GM12865 (cell line): Measurements from ENCODE around the gene NUP98.
"Not testable (repeated sequence)": the region's sequence is repeated elsewhere in the genome, so short reads cannot be mapped to it uniquely, and the experiment has no call there.

Experiments
- DNase-seq: peaks from one replicate; pipeline ENCODE4 v3.0.0; 2010; ENCODE audit warnings: low read depth
- H3K4me3 ChIP-seq: 2 replicates; pipeline ENCODE4 v1.5.1; 2011; ENCODE audit warnings: mild to moderate bottlenecking, low read depth, low read length, control low read depth
- TF ChIP-seq, protein P1 (sequence below): IDR thresholded peaks from 2 replicates; pipeline ENCODE4 v1.5.1; 2011; ENCODE audit warnings: low read length, control low read depth, low read depth, inconsistent platforms; ENCODE audit not compliant: insufficient read depth; ENCODE audit errors: missing control alignments

NUP98 gene

DNA sequence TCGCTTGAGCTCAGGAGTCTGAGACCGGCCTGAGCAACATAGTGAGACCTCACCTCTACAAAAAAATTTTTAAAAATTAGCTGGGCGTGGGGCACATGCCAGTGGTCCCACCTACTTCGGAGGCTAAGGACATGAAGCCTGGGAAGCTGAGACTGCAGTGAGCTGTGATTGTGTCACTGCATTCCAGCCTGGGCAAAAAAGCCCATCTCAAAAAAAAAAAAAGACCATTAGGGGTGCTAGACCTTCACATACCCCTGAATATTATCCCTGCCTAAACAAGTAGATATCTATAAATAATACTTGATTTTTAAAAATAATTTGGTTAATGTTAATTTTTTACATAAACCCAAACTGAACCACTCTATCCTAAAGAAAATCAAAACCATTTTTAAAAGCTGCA, 24.2 kb downstream of the NUP98 start:
- H3K4me3 ChIP-seq, result no peak overlapping the region
- TF ChIP-seq, protein P1, sequence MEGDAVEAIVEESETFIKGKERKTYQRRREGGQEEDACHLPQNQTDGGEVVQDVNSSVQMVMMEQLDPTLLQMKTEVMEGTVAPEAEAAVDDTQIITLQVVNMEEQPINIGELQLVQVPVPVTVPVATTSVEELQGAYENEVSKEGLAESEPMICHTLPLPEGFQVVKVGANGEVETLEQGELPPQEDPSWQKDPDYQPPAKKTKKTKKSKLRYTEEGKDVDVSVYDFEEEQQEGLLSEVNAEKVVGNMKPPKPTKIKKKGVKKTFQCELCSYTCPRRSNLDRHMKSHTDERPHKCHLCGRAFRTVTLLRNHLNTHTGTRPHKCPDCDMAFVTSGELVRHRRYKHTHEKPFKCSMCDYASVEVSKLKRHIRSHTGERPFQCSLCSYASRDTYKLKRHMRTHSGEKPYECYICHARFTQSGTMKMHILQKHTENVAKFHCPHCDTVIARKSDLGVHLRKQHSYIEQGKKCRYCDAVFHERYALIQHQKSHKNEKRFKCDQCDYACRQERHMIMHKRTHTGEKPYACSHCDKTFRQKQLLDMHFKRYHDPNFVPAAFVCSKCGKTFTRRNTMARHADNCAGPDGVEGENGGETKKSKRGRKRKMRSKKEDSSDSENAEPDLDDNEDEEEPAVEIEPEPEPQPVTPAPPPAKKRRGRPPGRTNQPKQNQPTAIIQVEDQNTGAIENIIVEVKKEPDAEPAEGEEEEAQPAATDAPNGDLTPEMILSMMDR, result no peak
- no peak for DNase-seq

DNA sequence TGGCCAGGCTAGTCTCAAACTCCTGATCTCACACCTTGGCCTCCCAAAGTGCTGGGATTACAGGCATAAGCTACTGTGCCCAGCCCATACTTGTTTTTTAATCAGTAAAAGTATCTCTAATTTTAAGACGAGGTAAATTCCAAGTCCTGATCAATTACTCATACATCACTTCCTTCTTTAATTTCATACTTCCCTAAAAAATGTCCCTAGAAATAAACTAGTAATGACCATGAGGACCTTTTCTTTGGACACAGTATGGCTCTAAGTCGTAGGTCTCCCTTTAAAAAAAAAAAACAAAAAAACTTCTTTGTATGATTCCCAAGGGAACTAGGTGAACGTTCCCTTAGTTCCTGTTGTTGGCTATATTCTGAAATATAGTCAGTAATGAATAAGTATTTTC, 29.8 kb downstream of the NUP98 start:
- TF ChIP-seq, protein P1, result no peak
- no peak for DNase-seq
- H3K4me3 ChIP-seq, result no peak overlapping the region

DNA sequence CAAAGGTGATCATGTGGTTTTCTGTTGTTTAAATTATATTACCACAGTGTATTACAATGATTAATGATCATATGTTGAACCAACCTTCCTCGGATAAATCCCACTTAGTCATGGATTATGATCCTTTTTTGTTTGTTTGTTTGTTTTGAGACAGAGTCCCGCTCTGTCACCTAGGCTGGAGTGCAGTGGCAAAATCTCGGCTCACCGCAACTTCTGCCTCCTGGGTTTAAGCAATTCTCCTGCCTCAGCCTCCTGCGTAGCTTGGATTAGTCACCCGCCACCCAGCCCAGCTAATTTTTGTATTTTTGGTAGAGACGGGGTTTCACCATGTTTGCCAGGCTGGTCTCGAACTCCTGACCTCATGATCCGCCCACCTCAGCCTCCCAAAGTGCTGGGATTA, 30.5 kb downstream of the NUP98 start:
- not testable (repeated sequence) for H3K4me3 ChIP-seq, DNase-seq

DNA sequence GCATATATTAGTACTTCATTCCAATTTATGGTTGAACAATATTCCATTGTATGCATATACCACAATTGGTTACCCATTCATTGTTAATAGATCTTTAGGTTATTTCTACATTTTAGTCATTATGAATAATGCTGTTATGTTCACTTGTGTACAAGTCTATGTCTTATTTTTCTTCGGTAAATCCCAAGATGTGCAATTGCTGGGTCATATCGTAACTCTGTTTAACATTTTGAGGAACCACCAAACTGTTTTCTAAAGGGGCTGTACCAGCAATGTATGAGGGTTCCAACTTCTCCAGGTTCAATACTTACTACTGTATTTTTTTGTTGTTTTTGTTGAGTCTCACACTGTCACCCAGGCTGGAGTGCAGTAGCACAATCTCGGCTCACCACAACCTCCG, 33.1 kb downstream of the NUP98 start:
- TF ChIP-seq, protein P1, result no peak
- no peak for DNase-seq
- H3K4me3 ChIP-seq, result no peak overlapping the region

DNA sequence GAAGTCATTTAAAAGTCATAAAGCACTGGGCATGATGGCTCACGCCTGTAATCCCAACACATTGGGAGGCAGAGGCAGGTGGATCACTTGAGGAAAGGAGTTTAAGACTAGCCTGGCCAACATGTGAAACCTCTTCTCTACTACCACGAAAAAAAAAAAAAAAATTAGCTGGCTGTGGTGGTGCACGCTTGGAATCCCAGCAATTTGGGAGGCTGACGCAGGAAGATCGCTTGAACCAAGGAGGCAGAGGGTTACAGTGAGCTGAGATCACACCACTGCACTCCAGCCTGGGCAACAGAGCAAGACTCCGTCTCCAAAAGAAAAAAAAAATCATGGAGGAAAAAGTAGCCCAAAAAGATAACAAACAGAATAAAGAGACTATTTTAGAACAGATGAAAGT, 42.2 kb downstream of the NUP98 start:
- TF ChIP-seq, protein P1, result no peak
- no peak for DNase-seq
- no peak overlapping the region for H3K4me3 ChIP-seq

DNA sequence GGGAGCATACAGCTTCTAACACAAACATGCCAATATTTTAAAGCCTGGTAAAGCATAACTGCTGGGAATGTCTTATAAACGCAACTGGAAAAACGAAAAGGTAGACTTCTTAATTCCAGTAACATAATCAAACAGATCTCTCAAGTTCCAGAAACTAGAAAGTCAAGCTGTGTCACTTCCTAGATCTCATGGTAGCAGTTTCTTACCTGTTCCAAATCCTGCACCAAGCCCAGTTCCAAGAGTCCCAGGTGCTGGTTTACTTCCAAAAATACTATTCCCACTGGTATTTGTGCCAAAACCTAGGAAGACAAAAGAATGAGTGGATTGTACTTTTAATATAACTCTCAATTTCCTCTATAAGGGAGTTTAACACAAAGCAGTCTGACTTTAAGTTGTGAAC, 44.2 kb downstream of the NUP98 start:
- DNase-seq, result no peak
- H3K4me3 ChIP-seq, result no peak overlapping the region
- TF ChIP-seq, protein P1, result no peak

DNA sequence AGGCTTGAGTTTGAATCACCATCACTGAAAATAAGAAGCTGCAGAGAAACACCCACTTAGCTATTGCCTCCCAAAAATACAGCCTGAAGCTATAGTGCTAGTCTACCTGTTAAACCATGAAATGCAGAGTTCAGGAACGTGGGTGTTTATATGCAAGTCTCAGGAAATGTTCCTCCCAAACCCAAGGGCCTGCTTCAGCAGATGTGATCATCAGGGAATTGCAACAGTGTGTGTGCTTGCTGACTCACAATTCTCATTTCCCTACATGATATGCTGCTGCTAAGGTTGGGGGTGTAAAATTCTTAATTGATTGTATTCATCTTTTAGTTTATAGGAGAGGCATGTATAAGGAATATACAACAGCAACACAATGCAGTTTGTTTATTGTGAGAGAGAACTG, 49.6 kb downstream of the NUP98 start:
- no peak overlapping the region for H3K4me3 ChIP-seq
- DNase-seq, result no peak
- TF ChIP-seq, protein P1, result no peak

DNA sequence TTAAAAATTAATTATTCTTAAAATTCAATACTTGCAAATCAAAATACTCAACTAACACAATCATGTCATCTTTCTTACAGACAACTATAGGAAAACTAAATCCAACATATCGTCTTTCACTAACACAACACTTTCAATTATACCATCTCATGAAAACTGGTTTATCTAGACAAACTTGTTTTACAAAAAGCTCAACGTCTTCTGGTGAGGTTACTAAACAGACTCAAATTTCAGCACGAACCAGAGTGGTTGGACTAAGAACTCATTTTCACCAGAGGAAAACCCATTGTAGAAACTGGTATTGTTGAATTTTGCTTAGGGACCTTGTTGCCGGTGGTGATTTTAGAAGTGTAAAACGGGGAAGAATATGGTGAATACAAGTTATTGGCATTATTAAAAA, 52.2 kb downstream of the NUP98 start:
- no peak for DNase-seq
- no peak overlapping the region for H3K4me3 ChIP-seq
- TF ChIP-seq, protein P1, result no peak
